Glutamatergic neuron (in vitro differentiated cells): ENCODE measurements around the gene GTSE1. TPM values are rescaled to one million over a fixed set of nuclear protein-coding genes. Genes with fewer than 3 reads are reported as not detected.
A peak's percentile ranks its signal among the peaks of the same experiment; 100 is the strongest.

Experiments
- DNase-seq: peaks from one replicate; pipeline ENCODE4 v3.0.0; 2022
- H3K27ac Mint-ChIP-seq: one replicate; pipeline ENCODE4 v1.8.0; 2020; ENCODE audit warnings: mild to moderate bottlenecking, mixed read lengths, inconsistent platforms; ENCODE audit not compliant: unreplicated experiment
- H3K27me3 Mint-ChIP-seq: one replicate; pipeline ENCODE4 v1.8.0; 2020; ENCODE audit warnings: mild to moderate bottlenecking, moderate library complexity, mixed read lengths, inconsistent platforms; ENCODE audit not compliant: unreplicated experiment
- H3K36me3 Mint-ChIP-seq: one replicate; pipeline ENCODE4 v1.8.0; 2020; ENCODE audit warnings: mild to moderate bottlenecking, mixed read lengths, inconsistent platforms; ENCODE audit not compliant: unreplicated experiment
- H3K4me1 Mint-ChIP-seq: one replicate; pipeline ENCODE4 v1.8.0; 2020; ENCODE audit warnings: mild to moderate bottlenecking, low read depth, mixed read lengths, inconsistent platforms; ENCODE audit not compliant: unreplicated experiment
- H3K4me3 Mint-ChIP-seq: one replicate; pipeline ENCODE4 v1.8.0; 2020; ENCODE audit warnings: mild to moderate bottlenecking, mixed read lengths, inconsistent platforms; ENCODE audit not compliant: unreplicated experiment
- H3K9me3 Mint-ChIP-seq: one replicate; pipeline ENCODE4 v1.8.0; 2020; ENCODE audit warnings: mild to moderate bottlenecking, moderate library complexity, mixed read lengths, inconsistent platforms; ENCODE audit not compliant: unreplicated experiment
- CTCF ChIP-seq: fragments of 200-600 bp; sonication (generic); IDR thresholded peaks from one replicate; pipeline ENCODE4 v1.5.0; 2021; ENCODE audit not compliant: partially characterized antibody, unreplicated experiment
- total RNA-seq: library from RNA; stranded (reverse); fragmentation: NEBNext Ultra II Directional; extraction: Animal tissue kit (Norgen Biotek cat#: 25700); gene quantifications from one replicate; pipeline ENCODE4 v1.2.1, GENCODE V29; 2021; ENCODE audit not compliant: unreplicated experiment

GTSE1 gene
- total RNA-seq, 1 donor from 2014 or later = 7.5 TPM

- Mint-ChIP-seq H3K4me3 (no peak overlapping the region), H3K27ac (no peak overlapping the region), H3K9me3 (peaks cover 11% of the 10 kb centered on the region), H3K27me3 (peaks cover 3% of the 10 kb centered on the region), H3K4me1 (peaks cover 13% of the 10 kb centered on the region), H3K36me3 (no peaks in the 10 kb centered on the region)
- TF ChIP-seq CTCF = no peak
- DNase-seq = no peak
These were observed 52.6 kb downstream of the GTSE1 start for GRCh38 chr22:46349238-46349637.

DNA sequence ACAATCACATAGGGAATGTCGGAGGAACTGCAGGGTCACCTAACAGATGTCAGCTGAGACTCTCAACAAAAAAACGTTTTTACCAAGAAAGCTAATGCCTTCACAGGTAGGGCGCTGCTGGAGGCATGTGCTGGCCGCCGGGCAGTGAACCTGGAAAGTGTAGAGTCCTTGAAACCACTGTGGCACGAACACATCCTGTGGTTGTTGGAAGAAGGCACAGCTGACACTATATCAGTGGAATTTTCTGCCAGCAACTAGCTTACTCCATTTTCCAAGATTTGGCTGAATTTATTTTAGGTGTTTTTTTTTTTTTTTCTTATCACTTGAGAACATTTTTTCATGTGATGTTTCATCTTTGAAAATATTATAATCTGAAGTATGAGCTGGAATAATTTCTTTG is 53.0 kb downstream of the GTSE1 start:
- H3K9me3 Mint-ChIP-seq = peaks cover 11% of the 10 kb centered on the region
- no peak for DNase-seq
- H3K36me3 Mint-ChIP-seq = no peaks in the 10 kb centered on the region
- peaks cover 13% of the 10 kb centered on the region for H3K4me1 Mint-ChIP-seq
- TF ChIP-seq CTCF = no peak
- H3K27ac Mint-ChIP-seq = no peak overlapping the region
- no peak overlapping the region for H3K4me3 Mint-ChIP-seq
- peaks cover 3% of the 10 kb centered on the region for H3K27me3 Mint-ChIP-seq

DNA sequence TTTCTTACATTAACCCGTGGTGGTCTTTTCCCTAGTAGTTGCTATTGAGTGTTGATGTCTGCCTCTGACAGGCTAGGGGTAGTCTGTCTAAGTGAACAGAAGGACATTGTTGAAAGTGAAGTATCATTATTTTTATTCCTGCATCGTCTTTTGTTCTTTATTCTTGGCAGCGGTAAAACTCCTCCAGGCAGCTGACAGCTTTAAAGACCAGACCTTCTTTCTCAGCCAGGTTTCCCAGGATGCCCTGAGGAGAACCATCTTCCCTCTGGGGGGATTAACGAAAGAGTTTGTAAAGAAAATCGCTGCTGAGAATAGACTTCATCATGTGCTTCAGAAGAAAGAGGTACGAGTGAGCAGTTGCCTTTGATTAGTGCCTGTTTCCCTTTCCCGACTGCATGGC is 53.5 kb downstream of the GTSE1 start:
- H3K4me1 Mint-ChIP-seq = peaks cover 13% of the 10 kb centered on the region
- H3K27ac Mint-ChIP-seq = no peak overlapping the region
- H3K27me3 Mint-ChIP-seq = peaks cover 3% of the 10 kb centered on the region
- peaks cover 11% of the 10 kb centered on the region for H3K9me3 Mint-ChIP-seq
- DNase-seq = no peak
- H3K4me3 Mint-ChIP-seq = no peak overlapping the region
- TF ChIP-seq CTCF = no peak
- no peaks in the 10 kb centered on the region for H3K36me3 Mint-ChIP-seq

GRCh38 chr22:46350646-46351045 is 54.0 kb downstream of the GTSE1 start:
- Mint-ChIP-seq H3K27me3 (peaks cover 4% of the 10 kb centered on the region), H3K36me3 (no peaks in the 10 kb centered on the region), H3K9me3 (peaks cover 12% of the 10 kb centered on the region), H3K4me3 (peak overlapping the region; percentile 36), H3K4me1 (peaks cover 16% of the 10 kb centered on the region), H3K27ac (no peak overlapping the region)
- no peak for TF ChIP-seq CTCF
- no peak for DNase-seq

GRCh38 chr22:46351131-46351735 is 54.6 kb downstream of the GTSE1 start:
- no peak overlapping the region for H3K27ac Mint-ChIP-seq
- H3K27me3 Mint-ChIP-seq = peaks cover 4% of the 10 kb centered on the region
- no peak for DNase-seq
- H3K36me3 Mint-ChIP-seq = no peaks in the 10 kb centered on the region
- peaks cover 12% of the 10 kb centered on the region for H3K9me3 Mint-ChIP-seq
- H3K4me3 Mint-ChIP-seq = peak overlapping the region; percentile 36
- peaks cover 16% of the 10 kb centered on the region for H3K4me1 Mint-ChIP-seq
- TF ChIP-seq CTCF = no peak
